Measurements from ENCODE around the gene DHRS3. TPM values are rescaled to one million over a fixed set of nuclear protein-coding genes. Genes with fewer than 3 reads are reported as not detected.
"Not testable (repeated sequence)": the region's sequence is repeated elsewhere in the genome, so short reads cannot be mapped to it uniquely, and the experiment has no call there.

The DHRS3 gene
- total RNA-seq, 2 donors from 2014 or later: 171 to 178 TPM

- peaks cover 14% of the 10 kb centered on the region for H3K4me1 ChIP-seq (replicated peaks)
- intact Hi-C loops (cut with DNase I): no loop called here
- no peak for DNase-seq (ENCODE audit: low spot score)
- TF ChIP-seq POLR2AphosphoS5 (IDR thresholded peaks at IDR 0.05) (no peak), CTCF (IDR thresholded peaks at IDR 0.05) (no peak), POLR2A (IDR thresholded peaks at IDR 0.05) (no peak)
- 89% methylated on average over 13 of the region's 13 CpGs for WGBS
- H3K9me3 ChIP-seq: no peaks in the 10 kb centered on the region
- no peak overlapping the region for H3K4me3 ChIP-seq
- H3K27ac ChIP-seq: no peak overlapping the region
- H3K27me3 ChIP-seq (replicated peaks; ENCODE audit: insufficient read depth): no peaks in the 10 kb centered on the region
- no peaks in the 10 kb centered on the region for H3K36me3 ChIP-seq
These were observed 92.5 kb downstream of the DHRS3 start for GRCh38 chr1:12525311-12526181.

- Histone ChIP-seq H3K9me3 (no peaks in the 10 kb centered on the region), H3K36me3 (no peaks in the 10 kb centered on the region), H3K4me3 (no peak overlapping the region), H3K27me3 (replicated peaks; ENCODE audit: insufficient read depth) (no peaks in the 10 kb centered on the region), H3K4me1 (replicated peaks) (peaks cover 11% of the 10 kb centered on the region), H3K27ac (no peak overlapping the region)
- DNase-seq (ENCODE audit: low spot score): no peak
- no peak for TF ChIP-seq POLR2AphosphoS5 (IDR thresholded peaks at IDR 0.05)
- TF ChIP-seq POLR2A (IDR thresholded peaks at IDR 0.05): no peak
- no peak for TF ChIP-seq CTCF (IDR thresholded peaks at IDR 0.05)
- intact Hi-C loops (cut with DNase I): no loop called here
- WGBS: 90% methylated on average over 2 of the region's 2 CpGs
These were observed 93.7 kb downstream of the DHRS3 start for GRCh38 chr1:12524266-12524665.

- 93% methylated on average over 9 of the region's 9 CpGs for WGBS
- not testable (repeated sequence) for H3K36me3 ChIP-seq
These were observed 95.2 kb downstream of the DHRS3 start for GRCh38 chr1:12522780-12523179.

GRCh38 chr1:12521096-12521495 is 96.9 kb downstream of the DHRS3 start:
- no peaks in the 10 kb centered on the region for H3K4me1 ChIP-seq (replicated peaks)
- H3K27ac ChIP-seq: no peak overlapping the region
- H3K4me3 ChIP-seq: no peak overlapping the region
- intact Hi-C loops (cut with DNase I): no loop called here
- H3K9me3 ChIP-seq: no peaks in the 10 kb centered on the region
- WGBS: 29% methylated on average over 5 of the region's 5 CpGs
- no peak for DNase-seq (ENCODE audit: low spot score)
- no peaks in the 10 kb centered on the region for H3K36me3 ChIP-seq
- TF ChIP-seq POLR2AphosphoS5 (IDR thresholded peaks at IDR 0.05): no peak
- no peak for TF ChIP-seq CTCF (IDR thresholded peaks at IDR 0.05)
- TF ChIP-seq POLR2A (IDR thresholded peaks at IDR 0.05): no peak
- no peaks in the 10 kb centered on the region for H3K27me3 ChIP-seq (replicated peaks; ENCODE audit: insufficient read depth)

More at GRCh38 chr1:12522780-12523179, 95.2 kb downstream of the DHRS3 start:
- H3K9me3 ChIP-seq; H3K27me3 ChIP-seq (replicated peaks; ENCODE audit: insufficient read depth); H3K4me3 ChIP-seq; H3K4me1 ChIP-seq (replicated peaks); H3K27ac ChIP-seq; DNase-seq (ENCODE audit: low spot score); intact Hi-C loops (cut with DNase I): not testable (repeated sequence)

GRCh38 chr1:12519693-12520364 is 98.2 kb downstream of the DHRS3 start:
- no peaks in the 10 kb centered on the region for H3K9me3 ChIP-seq
- DNase-seq (ENCODE audit: low spot score): no peak
- whole genome bisulfite sequencing: 81% methylated on average over 11 of the region's 11 CpGs
- H3K4me1 ChIP-seq (replicated peaks): no peaks in the 10 kb centered on the region
- no peaks in the 10 kb centered on the region for H3K36me3 ChIP-seq
- TF ChIP-seq CTCF (IDR thresholded peaks at IDR 0.05): no peak
- TF ChIP-seq POLR2AphosphoS5 (IDR thresholded peaks at IDR 0.05): no peak
- TF ChIP-seq POLR2A (IDR thresholded peaks at IDR 0.05): no peak
- H3K27me3 ChIP-seq (replicated peaks; ENCODE audit: insufficient read depth): no peaks in the 10 kb centered on the region
- intact Hi-C loops (cut with DNase I): no loop called here
- no peak overlapping the region for H3K27ac ChIP-seq
- H3K4me3 ChIP-seq: no peak overlapping the region
